HG02642 (cell line): ENCODE results near the gene SNX25.
"Not testable (repeated sequence)": the region's sequence is repeated elsewhere in the genome, so short reads cannot be mapped to it uniquely, and the experiment has no call there.

ENCODE experiments used
- ATAC-seq: cut with Tn5 transposase; IDR thresholded peaks from one replicate; pipeline ENCODE4 v1.9.1; 2021; ENCODE audit warnings: mild to moderate bottlenecking; ENCODE audit not compliant: unreplicated experiment, poor library complexity

The SNX25 gene

GRCh38 chr4:185227713-185228278 lies 18.4 kb downstream of the SNX25 start:
- ATAC-seq: no peak

- ATAC-seq: no peak
Observed at GRCh38 chr4:185229021-185229818, 19.8 kb downstream of the SNX25 start.

- ATAC-seq: no peak
Observed at GRCh38 chr4:185232370-185232769, 23.0 kb downstream of the SNX25 start.

DNA sequence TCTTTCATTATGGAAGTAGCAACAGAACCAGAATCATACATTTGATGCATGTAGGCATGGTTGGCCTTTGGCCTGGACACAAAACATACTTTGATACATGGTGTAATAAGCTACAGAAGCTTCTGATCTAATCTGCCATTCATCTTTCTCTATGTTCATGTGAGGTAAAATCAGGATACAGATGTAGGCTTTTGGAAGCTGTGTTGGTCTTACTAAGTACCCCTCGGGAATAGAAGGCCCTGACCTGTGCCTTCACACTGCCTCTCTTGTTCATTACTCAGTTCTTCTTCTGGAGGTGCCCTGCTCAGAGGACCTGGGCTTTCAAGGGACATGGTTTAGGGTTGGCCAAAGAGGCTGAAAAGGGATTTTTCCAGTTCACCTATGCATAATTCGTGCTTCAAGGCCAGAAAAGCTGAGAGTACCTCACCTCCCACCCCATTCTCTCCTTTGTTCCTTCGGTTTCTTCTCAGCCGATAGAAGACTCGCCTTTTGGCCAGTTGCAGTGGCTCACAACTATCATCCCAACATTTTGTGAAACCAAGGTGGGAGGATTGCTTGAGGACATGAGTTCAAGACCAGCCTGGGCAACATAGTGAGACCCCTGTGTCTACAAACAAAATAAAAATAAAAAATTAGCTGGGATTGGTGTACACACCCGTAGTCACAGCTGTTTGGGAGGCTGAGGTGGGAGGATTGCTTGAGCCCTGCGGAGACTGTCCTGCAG lies 25.9 kb downstream of the SNX25 start:
- no peak for ATAC-seq

DNA sequence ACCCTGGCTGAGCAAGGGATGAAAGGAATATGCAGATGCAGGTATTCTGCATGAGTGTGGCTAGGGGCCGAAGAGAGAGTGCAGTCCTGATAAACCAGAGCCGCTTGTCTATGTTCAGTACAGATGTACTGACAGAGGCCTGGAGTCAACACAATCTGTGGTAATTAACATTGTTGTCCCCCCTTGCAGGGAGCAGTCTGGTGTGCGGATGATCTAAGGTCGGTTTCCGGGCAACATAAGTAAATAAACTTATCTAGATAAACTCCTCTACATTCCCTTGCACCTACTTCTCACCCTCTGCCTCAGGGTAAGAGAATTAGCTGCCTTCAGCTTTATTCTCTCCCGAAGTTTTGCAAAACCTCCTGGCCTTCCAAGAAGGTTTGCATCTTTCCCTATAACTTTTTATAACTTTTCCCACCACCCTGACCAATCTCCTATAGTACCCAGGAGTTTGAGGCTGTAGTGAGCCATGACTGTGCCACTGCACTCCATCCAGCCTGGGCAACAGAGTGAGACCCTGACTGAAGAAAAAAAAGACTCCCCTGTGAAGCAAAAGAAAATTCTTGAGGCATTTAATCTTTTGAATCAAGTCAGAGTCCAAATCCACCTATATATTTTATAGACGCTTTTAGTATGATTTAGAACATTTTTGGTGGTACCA lies 26.6 kb downstream of the SNX25 start:
- no peak for ATAC-seq

GRCh38 chr4:185237175-185237574 lies 27.8 kb downstream of the SNX25 start:
- ATAC-seq: no peak

GRCh38 chr4:185238215-185238681 lies 28.9 kb downstream of the SNX25 start:
- no peak for ATAC-seq

GRCh38 chr4:185238750-185239149 lies 29.4 kb downstream of the SNX25 start:
- no peak for ATAC-seq

- not testable (repeated sequence) for ATAC-seq
Observed at GRCh38 chr4:185240486-185240885, 31.1 kb downstream of the SNX25 start.

DNA sequence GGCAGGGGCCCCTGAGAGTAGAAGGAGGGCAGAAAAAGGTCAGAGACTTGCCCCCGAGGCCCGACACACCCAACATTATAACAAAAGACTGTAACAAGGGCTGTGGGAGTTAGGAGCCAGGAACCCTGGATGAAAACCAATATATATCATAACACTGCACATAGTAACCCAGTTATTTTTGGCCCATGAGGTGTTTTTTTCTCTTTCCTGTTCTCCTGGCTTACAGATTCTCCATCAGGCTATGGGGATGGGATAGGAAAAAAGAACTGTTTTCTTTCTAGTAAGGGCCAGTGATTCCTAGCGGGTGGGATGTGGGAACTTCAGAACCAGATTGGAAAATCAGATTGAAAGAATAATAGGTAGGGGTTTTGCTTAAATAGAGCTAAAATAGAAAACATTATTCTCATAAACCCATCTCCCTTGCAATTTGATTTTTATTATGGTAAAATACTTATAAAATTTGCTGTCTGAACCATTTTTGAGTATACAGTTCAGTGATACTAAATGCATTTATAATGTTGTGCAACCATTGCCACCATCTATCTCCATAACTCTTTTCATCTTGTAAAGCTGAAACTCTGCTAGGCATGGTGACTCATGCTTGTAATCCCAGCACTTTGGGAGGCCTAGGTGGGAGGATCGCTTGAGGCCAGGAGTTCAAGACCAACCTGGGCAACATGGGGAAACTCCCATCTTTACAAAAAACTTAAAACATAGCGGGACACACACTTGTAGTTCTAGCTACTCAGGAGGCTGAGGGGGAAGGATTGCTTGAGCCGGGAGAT lies 33.5 kb downstream of the SNX25 start:
- ATAC-seq: no peak

GRCh38 chr4:185243879-185244278 lies 34.5 kb downstream of the SNX25 start:
- no peak for ATAC-seq

DNA sequence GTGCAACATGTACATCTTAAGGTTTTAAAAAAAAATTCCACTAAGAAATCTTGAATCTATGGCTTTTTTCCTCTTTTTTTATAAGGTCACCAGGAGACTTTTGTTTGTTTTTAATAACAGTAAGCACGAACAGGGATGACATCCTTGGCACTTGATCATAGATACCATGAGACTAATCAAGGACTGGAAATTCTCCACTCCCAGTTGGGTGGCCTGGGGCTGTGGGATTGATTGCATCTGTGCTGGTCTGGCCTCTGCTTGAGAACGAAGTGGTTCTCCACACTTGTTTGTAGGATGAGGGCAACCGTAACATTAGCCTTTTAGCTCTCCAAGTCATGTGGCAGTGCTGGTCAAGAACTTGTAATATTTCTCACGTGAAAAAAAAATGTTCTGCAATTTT lies 35.4 kb downstream of the SNX25 start:
- ATAC-seq: no peak

DNA sequence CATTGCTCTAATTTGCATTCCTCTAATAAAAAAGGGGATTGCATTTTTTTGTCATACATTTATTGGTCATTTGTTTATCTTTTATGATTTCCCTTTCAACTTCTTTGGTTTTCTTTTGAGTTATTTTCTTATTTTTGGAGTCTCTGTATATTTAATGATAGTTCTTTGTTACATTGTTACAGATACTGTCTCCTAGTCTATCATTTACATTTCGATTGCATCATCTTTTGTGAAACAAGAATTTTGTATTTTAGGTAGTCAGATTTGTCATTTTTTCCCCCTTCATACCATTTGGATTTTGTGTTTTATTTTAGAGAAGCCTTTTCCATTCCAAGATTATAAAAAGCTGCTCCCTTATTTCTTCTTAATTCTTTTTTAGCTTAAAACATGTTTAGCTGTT lies 37.1 kb downstream of the SNX25 start:
- no peak for ATAC-seq

DNA sequence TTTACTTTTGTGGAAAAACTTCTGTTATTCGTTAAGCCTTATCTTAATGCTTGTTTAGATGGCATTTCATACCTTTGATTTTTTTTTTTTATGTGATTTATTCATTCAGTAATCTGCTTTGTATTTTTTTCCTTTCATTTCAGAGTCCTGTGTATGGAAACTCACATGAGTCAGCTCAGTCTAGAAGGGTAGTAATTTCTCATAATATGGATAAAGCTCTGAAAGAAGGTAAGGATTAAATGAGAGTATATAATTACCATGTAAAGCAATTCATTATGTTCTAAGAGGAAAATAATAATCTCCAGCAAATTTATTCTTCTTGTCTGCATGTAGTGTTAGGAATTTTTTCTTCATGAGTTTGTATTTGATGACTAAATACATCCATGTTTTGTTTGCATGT lies 37.8 kb downstream of the SNX25 start:
- no peak for ATAC-seq

- ATAC-seq: no peak
Observed at GRCh38 chr4:185248393-185249039, 39.1 kb downstream of the SNX25 start.

GRCh38 chr4:185249105-185249504 lies 39.7 kb downstream of the SNX25 start:
- ATAC-seq: no peak

DNA sequence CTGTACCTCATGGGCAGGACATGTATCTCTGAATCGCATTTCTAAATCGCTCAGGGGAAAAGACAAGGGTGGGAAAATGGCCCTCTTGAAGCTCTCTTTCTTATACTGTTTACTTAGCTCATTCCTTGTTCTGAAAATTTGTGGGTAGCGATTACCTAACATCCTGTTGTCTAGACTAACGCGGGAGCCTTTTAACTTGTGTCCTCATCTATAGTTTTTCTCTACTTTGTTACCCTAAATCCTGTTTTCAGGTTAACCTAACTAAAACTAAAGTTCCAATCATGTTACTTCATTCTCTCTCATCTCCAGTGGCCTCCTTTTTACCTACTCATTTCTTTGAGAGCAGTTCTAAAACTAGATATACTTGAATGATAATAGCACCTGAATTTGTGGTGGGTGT lies 45.0 kb downstream of the SNX25 start:
- ATAC-seq: no peak

DNA sequence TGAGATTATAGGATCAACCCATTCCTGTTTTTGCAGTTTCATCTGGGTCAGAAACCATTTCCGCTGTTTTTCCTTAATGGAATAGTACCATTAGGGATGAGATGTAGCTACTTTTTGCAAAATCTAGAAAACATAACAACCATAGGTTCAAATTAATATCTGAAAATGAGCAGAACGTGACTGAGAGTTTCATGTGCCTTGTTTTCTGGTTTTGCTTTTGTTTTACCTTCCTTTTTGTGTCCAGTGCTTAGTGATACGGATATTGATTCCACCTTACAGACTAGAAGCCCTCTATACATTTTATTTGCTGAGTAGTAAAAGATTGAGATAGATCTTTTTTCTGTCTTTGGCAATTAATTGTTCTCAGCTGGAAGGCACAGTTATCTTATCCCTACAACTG lies 46.5 kb downstream of the SNX25 start:
- no peak for ATAC-seq

GRCh38 chr4:185256446-185256845 lies 47.0 kb downstream of the SNX25 start:
- ATAC-seq: no peak

- ATAC-seq: no peak
Observed at GRCh38 chr4:185257086-185257485, 47.7 kb downstream of the SNX25 start.
